Measurements from ENCODE around the gene FAM234B. TPM values are rescaled to one million over a fixed set of nuclear protein-coding genes. Genes with fewer than 3 reads are reported as not detected.
"Not testable (repeated sequence)": the region's sequence is repeated elsewhere in the genome, so short reads cannot be mapped to it uniquely, and the experiment has no call there.

FAM234B gene
- polyA plus RNA-seq, 1 donor from 2014 or later: 20.5 TPM

DNA sequence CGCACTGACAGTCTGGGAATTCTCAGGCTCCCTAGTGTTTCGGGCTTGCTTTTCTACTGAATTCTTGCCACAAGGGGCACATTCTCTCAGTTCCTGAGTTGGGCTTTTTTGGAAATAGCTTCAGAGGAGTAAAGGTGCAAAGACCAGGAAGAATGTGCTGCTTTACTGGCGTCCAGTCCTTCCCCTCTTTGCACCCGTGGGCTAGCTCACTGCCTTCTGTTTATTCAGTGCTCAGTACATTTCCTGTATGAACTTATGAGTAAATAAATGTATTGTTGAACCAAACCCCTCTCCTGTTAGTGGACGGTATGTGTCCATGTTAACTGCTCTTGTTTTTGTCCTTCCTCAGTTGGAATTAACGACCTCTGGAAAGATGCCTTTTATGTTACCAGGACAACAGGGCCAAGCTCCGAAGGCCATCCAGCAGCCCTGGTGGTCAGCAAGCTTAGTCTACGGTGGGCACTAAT, 35.3 kb downstream of the FAM234B start:
- no peak overlapping the region for H2AFZ ChIP-seq (ENCODE audit: low read depth, low read length)
- H3K9me3 ChIP-seq (ENCODE audit: low read length): no peaks in the 10 kb centered on the region
- H3K4me2 ChIP-seq (ENCODE audit: low read length): no peak overlapping the region
- no peak overlapping the region for H3K27ac ChIP-seq (ENCODE audit: low read length)
- no peaks in the 10 kb centered on the region for H3K27me3 ChIP-seq (ENCODE audit: insufficient read depth, low read depth, low read length)
- no peak overlapping the region for H3K9ac ChIP-seq (ENCODE audit: low read length)
- no peaks in the 10 kb centered on the region for H3K9me2 ChIP-seq (ENCODE audit: insufficient read depth, low read length)
- H3K36me3 ChIP-seq (ENCODE audit: insufficient read depth, low read length): peaks cover 10% of the 10 kb centered on the region
- TF ChIP-seq SMC3 (conservative IDR thresholded peaks at IDR 0.05; ENCODE audit: poor library complexity): no peak
- TF ChIP-seq TAF1 (IDR thresholded peaks at IDR 0.05; ENCODE audit: low read depth): no peak
- no peak for TF ChIP-seq MXI1 (conservative IDR thresholded peaks at IDR 0.05; ENCODE audit: poor library complexity, severe bottlenecking)
- TF ChIP-seq, protein P1, sequence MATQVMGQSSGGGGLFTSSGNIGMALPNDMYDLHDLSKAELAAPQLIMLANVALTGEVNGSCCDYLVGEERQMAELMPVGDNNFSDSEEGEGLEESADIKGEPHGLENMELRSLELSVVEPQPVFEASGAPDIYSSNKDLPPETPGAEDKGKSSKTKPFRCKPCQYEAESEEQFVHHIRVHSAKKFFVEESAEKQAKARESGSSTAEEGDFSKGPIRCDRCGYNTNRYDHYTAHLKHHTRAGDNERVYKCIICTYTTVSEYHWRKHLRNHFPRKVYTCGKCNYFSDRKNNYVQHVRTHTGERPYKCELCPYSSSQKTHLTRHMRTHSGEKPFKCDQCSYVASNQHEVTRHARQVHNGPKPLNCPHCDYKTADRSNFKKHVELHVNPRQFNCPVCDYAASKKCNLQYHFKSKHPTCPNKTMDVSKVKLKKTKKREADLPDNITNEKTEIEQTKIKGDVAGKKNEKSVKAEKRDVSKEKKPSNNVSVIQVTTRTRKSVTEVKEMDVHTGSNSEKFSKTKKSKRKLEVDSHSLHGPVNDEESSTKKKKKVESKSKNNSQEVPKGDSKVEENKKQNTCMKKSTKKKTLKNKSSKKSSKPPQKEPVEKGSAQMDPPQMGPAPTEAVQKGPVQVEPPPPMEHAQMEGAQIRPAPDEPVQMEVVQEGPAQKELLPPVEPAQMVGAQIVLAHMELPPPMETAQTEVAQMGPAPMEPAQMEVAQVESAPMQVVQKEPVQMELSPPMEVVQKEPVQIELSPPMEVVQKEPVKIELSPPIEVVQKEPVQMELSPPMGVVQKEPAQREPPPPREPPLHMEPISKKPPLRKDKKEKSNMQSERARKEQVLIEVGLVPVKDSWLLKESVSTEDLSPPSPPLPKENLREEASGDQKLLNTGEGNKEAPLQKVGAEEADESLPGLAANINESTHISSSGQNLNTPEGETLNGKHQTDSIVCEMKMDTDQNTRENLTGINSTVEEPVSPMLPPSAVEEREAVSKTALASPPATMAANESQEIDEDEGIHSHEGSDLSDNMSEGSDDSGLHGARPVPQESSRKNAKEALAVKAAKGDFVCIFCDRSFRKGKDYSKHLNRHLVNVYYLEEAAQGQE (IDR thresholded peaks at IDR 0.05; ENCODE audit: borderline replicate concordance): no peak
- TF ChIP-seq RAD21 (conservative IDR thresholded peaks at IDR 0.05): no peak
- TF ChIP-seq EP300 (conservative IDR thresholded peaks at IDR 0.05; ENCODE audit: poor library complexity, severe bottlenecking): no peak
- TF ChIP-seq, protein P2, sequence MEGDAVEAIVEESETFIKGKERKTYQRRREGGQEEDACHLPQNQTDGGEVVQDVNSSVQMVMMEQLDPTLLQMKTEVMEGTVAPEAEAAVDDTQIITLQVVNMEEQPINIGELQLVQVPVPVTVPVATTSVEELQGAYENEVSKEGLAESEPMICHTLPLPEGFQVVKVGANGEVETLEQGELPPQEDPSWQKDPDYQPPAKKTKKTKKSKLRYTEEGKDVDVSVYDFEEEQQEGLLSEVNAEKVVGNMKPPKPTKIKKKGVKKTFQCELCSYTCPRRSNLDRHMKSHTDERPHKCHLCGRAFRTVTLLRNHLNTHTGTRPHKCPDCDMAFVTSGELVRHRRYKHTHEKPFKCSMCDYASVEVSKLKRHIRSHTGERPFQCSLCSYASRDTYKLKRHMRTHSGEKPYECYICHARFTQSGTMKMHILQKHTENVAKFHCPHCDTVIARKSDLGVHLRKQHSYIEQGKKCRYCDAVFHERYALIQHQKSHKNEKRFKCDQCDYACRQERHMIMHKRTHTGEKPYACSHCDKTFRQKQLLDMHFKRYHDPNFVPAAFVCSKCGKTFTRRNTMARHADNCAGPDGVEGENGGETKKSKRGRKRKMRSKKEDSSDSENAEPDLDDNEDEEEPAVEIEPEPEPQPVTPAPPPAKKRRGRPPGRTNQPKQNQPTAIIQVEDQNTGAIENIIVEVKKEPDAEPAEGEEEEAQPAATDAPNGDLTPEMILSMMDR (IDR thresholded peaks at IDR 0.05; ENCODE audit: poor library complexity, severe bottlenecking): no peak
- no peak for TF ChIP-seq POLR2AphosphoS5 (IDR thresholded peaks at IDR 0.05)
- no peak for TF ChIP-seq EZH2 (IDR thresholded peaks at IDR 0.05; ENCODE audit: borderline replicate concordance, insufficient read depth, low read length, poor library complexity, severe bottlenecking)
- H3F3A ChIP-seq (ENCODE audit: insufficient read depth, low read length, poor library complexity, severe bottlenecking): no peaks in the 10 kb centered on the region
- no peak overlapping the region for H3K4me3 ChIP-seq (ENCODE audit: low read length)
- H3K79me2 ChIP-seq (replicated peaks; ENCODE audit: insufficient read depth, low read length): no peaks in the 10 kb centered on the region
- H4K20me1 ChIP-seq (ENCODE audit: insufficient read depth): no peaks in the 10 kb centered on the region

DNA sequence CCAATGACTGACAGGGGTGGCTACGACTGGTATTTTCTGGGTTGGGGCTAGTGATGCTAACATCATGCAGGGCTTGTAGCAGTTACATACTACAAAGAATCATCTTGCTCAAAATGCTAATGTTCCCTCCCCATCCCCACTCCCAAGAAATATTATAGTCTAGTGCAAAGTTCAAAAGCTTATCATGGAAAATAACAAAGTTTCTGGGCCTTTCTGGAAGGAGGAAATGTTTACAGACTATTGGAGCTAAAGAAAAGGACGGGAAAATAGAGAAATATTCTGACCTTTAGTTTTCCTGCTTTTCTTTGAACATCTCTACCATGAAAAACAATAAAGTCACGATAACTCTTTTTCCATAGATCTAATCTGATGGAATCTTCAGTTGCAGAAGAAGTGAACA, 36.1 kb downstream of the FAM234B start:
- H3K4me2 ChIP-seq (ENCODE audit: low read length): no peak overlapping the region
- H3K9ac ChIP-seq (ENCODE audit: low read length): no peak overlapping the region
- no peak overlapping the region for H3K27ac ChIP-seq (ENCODE audit: low read length)
- H3K9me2 ChIP-seq (ENCODE audit: insufficient read depth, low read length): no peaks in the 10 kb centered on the region
- no peak overlapping the region for H2AFZ ChIP-seq (ENCODE audit: low read depth, low read length)
- H4K20me1 ChIP-seq (ENCODE audit: insufficient read depth): no peaks in the 10 kb centered on the region
- TF ChIP-seq POLR2AphosphoS5 (IDR thresholded peaks at IDR 0.05) (no peak), RAD21 (conservative IDR thresholded peaks at IDR 0.05) (no peak), TAF1 (IDR thresholded peaks at IDR 0.05; ENCODE audit: low read depth) (no peak)
- H3K36me3 ChIP-seq (ENCODE audit: insufficient read depth, low read length): peaks cover 16% of the 10 kb centered on the region
- H3F3A ChIP-seq (ENCODE audit: insufficient read depth, low read length, poor library complexity, severe bottlenecking): no peaks in the 10 kb centered on the region
- H3K4me3 ChIP-seq (ENCODE audit: low read length): no peak overlapping the region
- H3K79me2 ChIP-seq (replicated peaks; ENCODE audit: insufficient read depth, low read length): no peaks in the 10 kb centered on the region
- H3K27me3 ChIP-seq (ENCODE audit: insufficient read depth, low read depth, low read length): no peaks in the 10 kb centered on the region
- no peaks in the 10 kb centered on the region for H3K9me3 ChIP-seq (ENCODE audit: low read length)

DNA sequence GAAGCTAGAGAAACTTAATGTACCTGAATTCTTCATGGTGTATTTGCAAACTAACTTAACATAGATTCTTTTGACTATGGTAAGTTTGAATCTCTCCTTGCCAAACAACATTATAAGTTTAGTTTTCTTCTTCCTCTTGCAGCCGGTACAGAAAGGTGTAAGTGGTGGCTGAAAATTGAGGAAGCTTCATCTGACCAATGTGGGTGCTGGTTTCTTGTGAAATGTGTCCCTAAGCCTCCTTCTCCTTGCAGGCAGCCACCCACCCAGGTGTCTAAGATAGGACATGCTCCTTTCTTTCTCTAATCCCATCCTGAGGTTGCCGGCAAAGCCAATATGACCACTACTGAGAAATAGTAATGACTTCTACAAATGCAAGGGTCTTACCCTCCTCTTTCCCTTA, 38.7 kb downstream of the FAM234B start:
- H2AFZ ChIP-seq (ENCODE audit: low read depth, low read length): no peak overlapping the region
- H3K79me2 ChIP-seq (replicated peaks; ENCODE audit: insufficient read depth, low read length): no peaks in the 10 kb centered on the region
- no peak overlapping the region for H3K27ac ChIP-seq (ENCODE audit: low read length)
- H3K9me2 ChIP-seq (ENCODE audit: insufficient read depth, low read length): no peaks in the 10 kb centered on the region
- no peaks in the 10 kb centered on the region for H3K9me3 ChIP-seq (ENCODE audit: low read length)
- H3K9ac ChIP-seq (ENCODE audit: low read length): no peak overlapping the region
- H4K20me1 ChIP-seq (ENCODE audit: insufficient read depth): no peaks in the 10 kb centered on the region
- H3K27me3 ChIP-seq (ENCODE audit: insufficient read depth, low read depth, low read length): no peaks in the 10 kb centered on the region
- no peak for TF ChIP-seq RAD21 (conservative IDR thresholded peaks at IDR 0.05)
- H3K4me3 ChIP-seq (ENCODE audit: low read length): no peak overlapping the region
- H3K36me3 ChIP-seq (ENCODE audit: insufficient read depth, low read length): peaks cover 15% of the 10 kb centered on the region
- no peak overlapping the region for H3K4me2 ChIP-seq (ENCODE audit: low read length)
- H3F3A ChIP-seq (ENCODE audit: insufficient read depth, low read length, poor library complexity, severe bottlenecking): no peaks in the 10 kb centered on the region

DNA sequence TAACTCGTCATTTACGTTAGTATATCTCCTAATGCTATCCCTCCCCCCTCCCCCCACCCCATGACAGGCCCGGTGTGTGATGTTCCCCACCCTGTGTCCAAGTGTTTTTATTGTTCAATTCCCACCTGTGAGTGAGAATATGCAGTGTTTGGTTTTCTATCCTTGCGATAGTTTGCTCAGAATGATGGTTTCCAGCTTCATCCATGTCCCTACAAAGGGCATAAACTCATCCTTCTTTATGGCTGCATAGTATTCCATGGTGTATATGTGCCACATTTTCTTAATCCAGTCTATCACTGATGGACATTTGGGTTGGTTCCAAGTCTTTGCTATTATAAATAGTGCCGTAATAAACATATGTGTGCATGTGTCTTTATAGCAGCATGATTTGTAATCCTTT, 39.5 kb downstream of the FAM234B start:
- not testable (repeated sequence) for H3K9ac ChIP-seq (ENCODE audit: low read length); H3K4me3 ChIP-seq (ENCODE audit: low read length); H3K4me2 ChIP-seq (ENCODE audit: low read length); H3K9me2 ChIP-seq (ENCODE audit: insufficient read depth, low read length); H3K27ac ChIP-seq (ENCODE audit: low read length); H3K9me3 ChIP-seq (ENCODE audit: low read length); H2AFZ ChIP-seq (ENCODE audit: low read depth, low read length); H4K20me1 ChIP-seq (ENCODE audit: insufficient read depth); H3K79me2 ChIP-seq (replicated peaks; ENCODE audit: insufficient read depth, low read length); H3F3A ChIP-seq (ENCODE audit: insufficient read depth, low read length, poor library complexity, severe bottlenecking); H3K27me3 ChIP-seq (ENCODE audit: insufficient read depth, low read depth, low read length)
- peaks cover 15% of the 10 kb centered on the region for H3K36me3 ChIP-seq (ENCODE audit: insufficient read depth, low read length)
